ENCODE measurements around the gene ZNF683. TPM values are rescaled to one million over a fixed set of nuclear protein-coding genes. Genes with fewer than 3 reads are reported as not detected.
A peak's percentile ranks its signal among the peaks of the same experiment; 100 is the strongest.

The ZNF683 gene
- total and polyA plus RNA-seq, 9 of the 15 experiments (the other 6 are each of a cell fraction or from before 2014, with no cell fraction given) = not detected

- TF ChIP-seq, protein P1, sequence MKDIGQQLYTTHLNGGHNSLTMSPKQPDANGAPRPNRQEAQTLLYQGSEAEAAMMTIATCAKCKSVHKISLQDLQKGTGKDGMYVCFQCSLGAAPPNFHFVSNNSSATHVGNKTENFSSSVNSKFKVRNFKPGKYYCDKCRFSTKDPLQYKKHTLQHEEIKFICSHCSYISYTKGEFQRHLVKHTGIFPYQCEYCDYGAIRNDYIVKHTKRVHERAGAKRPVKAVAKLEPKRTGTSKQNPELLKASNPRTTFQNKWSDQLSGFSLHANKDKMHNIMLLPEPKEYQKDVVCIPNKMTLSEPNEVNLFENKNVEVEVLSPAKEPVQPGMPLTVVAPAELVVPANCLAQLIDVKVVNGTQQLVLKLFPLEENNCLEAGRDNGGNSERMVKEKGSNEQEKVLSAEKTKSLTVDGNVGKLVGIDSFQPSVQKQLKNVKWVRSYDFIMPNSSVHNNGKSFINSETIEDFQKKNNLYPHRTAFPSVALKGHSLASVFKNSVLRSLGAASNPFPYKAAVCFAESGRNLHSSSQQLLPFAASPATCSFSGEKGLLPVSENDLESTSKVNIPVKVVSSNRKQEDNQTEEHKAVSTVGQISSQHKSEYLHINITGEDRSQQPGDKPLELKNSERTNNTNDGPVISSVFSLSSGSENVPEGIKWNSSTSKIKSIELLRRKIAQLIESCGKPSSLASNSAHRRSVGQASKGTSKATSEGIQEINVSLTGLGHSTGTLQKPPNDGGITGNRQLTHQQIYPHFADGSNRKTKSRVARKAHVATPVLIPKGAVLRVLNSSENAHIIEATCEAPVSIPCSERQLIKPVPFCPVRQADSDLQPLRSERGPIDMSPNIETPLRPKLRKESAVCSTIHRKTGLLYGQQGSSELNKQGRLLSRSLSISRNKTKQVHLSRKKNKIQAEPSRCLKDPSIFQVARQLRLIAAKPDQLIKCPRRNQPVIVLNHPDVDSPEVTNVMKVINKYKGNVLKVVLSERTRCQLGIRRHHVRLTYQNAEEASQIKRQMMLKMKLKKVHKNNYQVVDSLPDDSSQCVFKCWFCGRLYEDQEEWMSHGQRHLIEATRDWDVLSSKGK (CRISPR knock-in tag; IDR thresholded peaks at IDR 0.05) = no peak
- TF ChIP-seq CBFA2T3 (IDR thresholded peaks at IDR 0.05) = peak; percentile 53
- TF ChIP-seq ZNF384 (IDR thresholded peaks at IDR 0.05; ENCODE audit: low read depth, low read length) = 0 out of 2 replicates have a peak, but pooled peaks have one; percentile 31
- no peak for TF ChIP-seq MTA2 (IDR thresholded peaks at IDR 0.05; ENCODE audit: low read depth)
- TF ChIP-seq ARID1B (IDR thresholded peaks at IDR 0.05) = 0 out of 2 replicates have a peak, but pooled peaks have one; percentile 6
- no peak for TF ChIP-seq AFF1 (IDR thresholded peaks at IDR 0.05; ENCODE audit: low read depth in 1 of 2, partially characterized antibody in 2 of 2)
- TF ChIP-seq, protein P2, sequence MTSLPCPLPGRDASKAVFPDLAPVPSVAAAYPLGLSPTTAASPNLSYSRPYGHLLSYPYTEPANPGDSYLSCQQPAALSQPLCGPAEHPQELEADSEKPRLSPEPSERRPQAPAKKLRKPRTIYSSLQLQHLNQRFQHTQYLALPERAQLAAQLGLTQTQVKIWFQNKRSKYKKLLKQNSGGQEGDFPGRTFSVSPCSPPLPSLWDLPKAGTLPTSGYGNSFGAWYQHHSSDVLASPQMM (CRISPR knock-in tag; IDR thresholded peaks at IDR 0.05) = no peak
- no peak for TF ChIP-seq ZNF766 (CRISPR knock-in tag; conservative IDR thresholded peaks at IDR 0.05)
- peak; percentile 33; the same call in 1 of the 2 replicates for TF ChIP-seq CBFA2T2 (conservative IDR thresholded peaks at IDR 0.05)
- no peak for TF ChIP-seq ZBTB1 (CRISPR knock-in tag; IDR thresholded peaks at IDR 0.05; ENCODE audit: borderline replicate concordance, low read depth)
- no peak for TF ChIP-seq PCBP1 (IDR thresholded peaks at IDR 0.05; ENCODE audit: low read depth, low read length, poor library complexity, severe bottlenecking)
- no peak for TF ChIP-seq NELFE (IDR thresholded peaks at IDR 0.05; ENCODE audit: insufficient read depth, insufficient read length)
Observed at GRCh38 chr1:26330276-26330675, 42.3 kb downstream of the ZNF683 start (continued).
